Subcutaneous adipose tissue (tissue), 4 donors: Measurements from ENCODE around the gene TMEM273. TPM values are rescaled to one million over a fixed set of nuclear protein-coding genes. Genes with fewer than 3 reads are reported as not detected.

Experiments
- total RNA-seq, 4 donors: library from RNA; depleted of rRNA; stranded (reverse); fragments of >200 nt; gene quantifications; one replicate each; pipeline ENCODE4 v1.1.0, GENCODE V29; 2016
- TF ChIP-seq, protein P1 (sequence below): fragments of 450-650 bp; IDR thresholded peaks from one replicate; pipeline ENCODE4 v1.5.1; 2016; ENCODE audit warnings: low read depth, mild to moderate bottlenecking, control low read depth, antibody characterized with exemption, moderate library complexity

TMEM273 gene
- total RNA-seq, 4 donors from 2014 or later: 16.1 to 48.0 (median 28.3) TPM

DNA sequence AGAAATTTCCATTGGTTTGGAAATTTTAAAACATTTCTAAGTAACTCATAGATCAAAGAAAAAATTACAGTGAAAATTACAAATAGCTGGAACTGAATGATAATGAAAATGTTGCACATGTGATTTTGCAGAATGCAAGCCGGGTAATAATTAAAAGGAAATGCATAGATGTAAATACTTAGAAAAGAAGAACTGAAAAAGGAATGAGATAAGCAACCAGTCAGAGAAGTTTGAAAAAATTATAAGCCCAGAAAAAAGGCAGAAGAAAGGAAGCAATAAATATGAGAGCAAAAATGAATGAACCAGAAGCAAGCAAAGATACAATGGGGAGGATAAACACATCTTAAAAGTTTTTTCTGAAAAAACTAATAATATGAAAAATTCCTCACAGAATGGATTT lies 3.2 kb upstream of the TMEM273 start:
- TF ChIP-seq, protein P1, sequence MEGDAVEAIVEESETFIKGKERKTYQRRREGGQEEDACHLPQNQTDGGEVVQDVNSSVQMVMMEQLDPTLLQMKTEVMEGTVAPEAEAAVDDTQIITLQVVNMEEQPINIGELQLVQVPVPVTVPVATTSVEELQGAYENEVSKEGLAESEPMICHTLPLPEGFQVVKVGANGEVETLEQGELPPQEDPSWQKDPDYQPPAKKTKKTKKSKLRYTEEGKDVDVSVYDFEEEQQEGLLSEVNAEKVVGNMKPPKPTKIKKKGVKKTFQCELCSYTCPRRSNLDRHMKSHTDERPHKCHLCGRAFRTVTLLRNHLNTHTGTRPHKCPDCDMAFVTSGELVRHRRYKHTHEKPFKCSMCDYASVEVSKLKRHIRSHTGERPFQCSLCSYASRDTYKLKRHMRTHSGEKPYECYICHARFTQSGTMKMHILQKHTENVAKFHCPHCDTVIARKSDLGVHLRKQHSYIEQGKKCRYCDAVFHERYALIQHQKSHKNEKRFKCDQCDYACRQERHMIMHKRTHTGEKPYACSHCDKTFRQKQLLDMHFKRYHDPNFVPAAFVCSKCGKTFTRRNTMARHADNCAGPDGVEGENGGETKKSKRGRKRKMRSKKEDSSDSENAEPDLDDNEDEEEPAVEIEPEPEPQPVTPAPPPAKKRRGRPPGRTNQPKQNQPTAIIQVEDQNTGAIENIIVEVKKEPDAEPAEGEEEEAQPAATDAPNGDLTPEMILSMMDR: no peak

DNA sequence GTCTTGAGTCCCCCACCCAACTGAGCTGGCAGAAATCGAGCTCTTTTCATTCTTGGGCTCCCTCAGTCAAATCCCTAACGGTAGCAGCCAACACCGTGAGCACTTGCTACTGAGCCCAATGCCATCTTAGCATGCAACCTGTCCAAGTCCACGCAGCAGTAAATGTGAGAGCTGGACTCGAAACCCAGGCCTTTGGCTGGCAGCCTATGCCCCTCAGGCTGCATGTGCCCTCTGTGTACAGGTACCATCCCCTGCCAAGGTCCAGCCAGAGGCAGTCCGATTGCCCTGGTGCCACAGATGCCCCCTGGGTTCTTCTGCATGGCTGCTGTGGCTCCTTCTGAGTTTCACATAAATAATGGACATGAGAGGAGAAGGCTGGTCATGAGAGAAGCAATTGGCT lies 1.2 kb upstream of the TMEM273 start:
- TF ChIP-seq, protein P1: no peak

DNA sequence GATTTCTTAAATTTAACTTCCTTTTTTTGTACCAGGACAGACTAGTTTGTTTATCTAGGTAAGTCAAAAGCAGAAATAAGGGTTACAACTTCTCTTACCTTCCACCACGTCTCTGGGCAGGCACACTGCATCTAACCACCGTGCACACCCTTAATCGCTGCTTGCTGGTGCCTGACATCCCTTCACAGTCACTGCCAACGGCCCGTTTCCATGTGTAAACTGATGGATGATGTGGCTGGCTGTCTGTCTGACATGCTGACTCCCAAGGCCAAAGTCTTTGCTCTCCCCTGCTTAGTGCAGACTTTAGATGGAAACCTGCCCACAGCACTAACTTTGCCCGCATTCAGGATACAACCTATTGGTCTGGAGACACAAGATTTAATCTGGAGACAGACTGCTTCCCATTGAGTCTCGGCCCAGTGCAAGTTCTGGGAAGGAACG lies 1.1 kb downstream of the TMEM273 start:
- TF ChIP-seq, protein P1: no peak

DNA sequence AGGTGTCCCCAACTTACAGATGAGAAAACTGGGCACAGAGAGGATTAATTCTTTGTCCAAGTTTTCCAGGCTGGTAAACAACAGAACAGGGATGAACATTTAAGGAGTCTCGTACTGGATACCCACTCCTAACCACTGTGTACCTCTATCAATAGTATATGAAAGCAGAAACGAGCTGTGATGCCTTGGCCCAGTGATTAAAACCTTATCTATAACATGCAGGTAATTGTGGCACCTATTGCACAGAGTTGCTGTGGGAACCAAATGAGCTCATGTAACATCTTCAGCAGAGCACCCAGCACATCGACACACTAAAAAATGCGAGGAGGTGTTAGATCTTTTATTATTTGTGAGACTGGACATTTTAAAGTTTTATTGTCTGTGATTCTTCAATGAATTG lies 1.6 kb downstream of the TMEM273 start:
- TF ChIP-seq, protein P1: no peak

DNA sequence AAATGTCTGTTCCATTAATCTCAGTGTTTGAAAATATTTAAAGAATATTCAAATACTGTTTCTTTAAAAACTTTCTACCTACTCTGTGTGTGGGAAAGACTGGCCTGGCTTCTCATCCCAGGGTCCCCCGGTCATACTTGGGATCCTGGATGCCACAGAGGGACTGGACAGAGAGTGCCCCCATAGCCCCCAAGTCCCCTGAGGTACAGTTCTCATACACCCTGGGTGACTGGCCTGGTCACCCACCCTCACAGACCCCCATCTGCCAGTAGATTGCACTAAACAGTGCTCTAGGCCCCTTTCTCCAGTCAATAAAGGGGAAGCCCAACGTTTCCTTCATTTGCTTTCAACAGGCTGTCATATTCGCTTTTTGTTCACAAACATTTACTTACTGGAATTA lies 3.0 kb downstream of the TMEM273 start:
- TF ChIP-seq, protein P1: no peak

DNA sequence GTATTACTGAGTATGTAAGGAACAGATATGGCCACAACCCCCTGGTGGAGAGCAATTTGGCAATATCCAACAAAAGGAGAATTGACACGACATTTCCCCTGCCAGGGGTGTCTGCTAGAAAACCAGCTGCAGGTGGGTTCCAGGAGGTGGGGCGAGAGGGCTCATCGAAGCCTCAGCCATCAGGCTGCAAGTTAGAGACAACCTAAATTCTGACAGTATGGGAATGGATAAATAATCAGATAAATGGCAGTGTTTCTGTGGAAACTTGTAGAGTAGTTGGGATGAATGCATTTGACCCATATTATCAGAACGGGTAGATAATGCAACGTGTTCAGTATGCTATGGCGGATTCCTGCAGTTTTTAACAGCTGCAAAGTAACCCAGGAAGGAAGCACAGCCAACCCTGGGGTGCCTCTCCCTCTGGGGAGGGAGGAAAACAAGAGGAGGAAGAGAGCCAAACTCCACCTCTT lies 3.5 kb downstream of the TMEM273 start:
- TF ChIP-seq, protein P1: no peak

DNA sequence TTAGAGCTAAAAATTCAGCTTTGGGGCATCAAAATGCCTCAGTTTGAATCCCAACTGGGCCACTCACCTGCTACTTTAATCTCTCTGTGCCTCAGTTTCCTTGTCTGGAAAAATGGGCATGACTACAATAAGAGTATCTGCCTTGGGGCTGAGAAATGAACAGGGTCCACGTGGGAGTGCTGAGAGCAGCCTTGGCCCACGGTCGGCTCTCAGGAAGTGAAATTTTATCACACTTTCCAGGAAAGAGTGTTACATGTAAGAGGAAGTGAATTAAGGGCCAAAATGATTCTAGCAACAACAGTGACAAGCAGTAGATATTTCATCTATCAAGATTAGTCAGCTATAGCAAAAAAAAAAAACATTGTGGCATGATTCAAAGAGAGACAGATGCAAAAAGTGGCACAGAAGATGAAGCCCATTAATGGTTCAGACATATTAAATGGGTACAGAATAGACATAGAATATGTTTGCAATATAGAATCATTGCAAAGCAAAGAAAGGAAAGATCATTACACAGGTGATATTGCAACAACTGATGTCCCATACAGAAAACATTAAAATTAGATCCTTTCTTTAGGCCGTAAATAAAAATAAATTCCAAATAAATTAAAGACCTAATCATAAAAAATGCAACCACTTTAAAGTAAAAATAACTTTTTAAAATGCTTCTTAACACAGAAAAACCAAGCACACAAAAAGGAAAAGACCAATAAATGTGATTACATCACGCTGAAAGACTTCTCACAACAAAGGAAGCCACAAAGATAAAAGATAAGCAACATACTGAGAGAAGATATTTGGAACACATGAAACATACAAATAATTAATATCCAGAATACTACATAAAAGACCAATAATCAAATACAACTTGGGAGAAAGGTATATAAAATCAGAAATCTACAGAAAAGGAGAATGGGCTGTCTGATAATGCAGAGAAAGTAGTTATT lies 4.3 kb downstream of the TMEM273 start:
- TF ChIP-seq, protein P1: no peak
